Suppressor macrophage treated with lipopolysaccharide for 4 hours (primary cell): ENCODE data around the gene CCDC88A.
"Not testable (repeated sequence)": the region's sequence is repeated elsewhere in the genome, so short reads cannot be mapped to it uniquely, and the experiment has no call there.

Source experiments
- DNase-seq: peaks from one replicate; pipeline ENCODE4 v3.0.0-alpha.2; 2020

Gene CCDC88A

GRCh38 chr2:55282110-55282917 is 137.3 kb downstream of the CCDC88A start:
- peak; percentile 90 for DNase-seq

DNA sequence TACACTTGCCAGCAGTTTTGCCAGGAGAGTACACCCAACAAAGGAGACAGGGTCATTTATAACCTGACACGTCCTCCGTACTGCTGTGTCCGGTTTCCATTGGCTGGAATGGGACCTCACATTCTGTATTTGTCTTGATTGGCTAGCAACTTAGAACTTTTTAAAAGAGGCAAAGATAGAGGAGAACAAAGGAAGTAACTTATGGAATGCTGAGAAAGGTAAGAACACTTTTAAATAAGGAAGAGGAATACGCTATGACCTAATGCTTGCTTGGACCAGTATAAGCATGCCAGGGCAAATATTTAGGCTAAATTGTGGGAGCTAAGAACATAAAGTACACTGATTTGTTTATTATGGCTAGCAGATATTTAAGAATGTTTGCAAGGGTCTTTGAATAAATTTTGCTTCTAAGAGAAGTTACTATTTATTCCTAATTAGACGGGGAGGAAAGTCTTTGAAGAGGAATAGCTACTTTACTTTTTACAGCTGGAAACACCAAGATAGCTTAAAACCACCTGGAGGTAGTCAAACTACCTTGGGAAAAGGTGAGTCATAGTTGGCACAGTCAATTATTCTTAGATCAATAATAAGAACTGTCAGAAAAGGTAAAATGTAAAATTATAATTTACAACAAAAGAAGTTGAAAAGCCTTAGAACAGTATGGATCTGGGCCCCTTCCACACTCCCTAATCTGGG is 138.7 kb downstream of the CCDC88A start:
- not testable (repeated sequence) for DNase-seq

DNA sequence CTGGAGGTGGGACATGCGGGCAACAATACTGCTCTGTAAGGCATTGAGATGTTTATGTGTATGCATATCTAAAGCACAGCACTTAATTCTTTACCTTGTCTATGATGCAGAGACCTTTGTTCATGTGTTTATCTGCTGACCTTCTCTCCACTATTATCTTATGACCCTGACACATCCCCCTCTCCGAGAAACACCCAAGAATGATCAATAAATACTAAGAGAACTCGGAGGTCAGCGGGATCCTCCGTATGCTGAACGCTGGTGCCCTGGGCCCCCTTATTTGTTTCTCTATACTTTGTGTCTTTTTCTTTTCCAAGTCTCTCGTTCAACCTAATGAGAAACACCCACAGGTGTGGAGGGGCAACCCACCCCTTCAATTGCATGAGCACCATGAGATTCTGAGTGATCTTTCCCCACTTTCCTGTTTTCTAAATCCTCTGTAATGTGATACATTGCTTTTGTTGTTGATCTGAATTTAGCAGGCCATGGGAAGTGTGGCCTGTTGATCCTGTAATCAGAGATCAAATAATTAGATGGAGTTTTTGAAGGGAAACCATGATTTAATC is 139.7 kb downstream of the CCDC88A start:
- not testable (repeated sequence) for DNase-seq

- not testable (repeated sequence) for DNase-seq
Observed at GRCh38 chr2:55279214-55279835, 140.3 kb downstream of the CCDC88A start.

DNA sequence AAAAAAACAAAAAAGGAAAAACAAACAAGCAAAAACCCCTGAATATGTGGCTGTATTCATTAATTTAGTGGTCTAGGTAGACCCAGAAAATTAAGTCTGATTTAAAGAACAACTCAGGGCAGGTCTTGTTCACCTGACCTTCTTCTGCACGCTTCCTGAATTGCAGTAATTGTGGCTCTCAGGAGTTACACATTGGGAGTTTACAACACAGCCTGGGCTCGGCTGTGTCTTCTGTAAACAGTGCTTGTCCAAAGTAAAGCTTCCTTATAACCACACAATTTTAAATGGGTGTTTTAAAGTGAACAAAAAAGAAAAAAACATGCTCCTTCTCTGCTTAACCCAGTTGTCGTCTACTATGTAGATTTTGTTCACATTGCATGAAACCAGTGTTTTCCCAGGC is 142.3 kb downstream of the CCDC88A start:
- DNase-seq: no peak

- DNase-seq: not testable (repeated sequence)
Observed at GRCh38 chr2:55274346-55274745, 145.3 kb downstream of the CCDC88A start.

DNA sequence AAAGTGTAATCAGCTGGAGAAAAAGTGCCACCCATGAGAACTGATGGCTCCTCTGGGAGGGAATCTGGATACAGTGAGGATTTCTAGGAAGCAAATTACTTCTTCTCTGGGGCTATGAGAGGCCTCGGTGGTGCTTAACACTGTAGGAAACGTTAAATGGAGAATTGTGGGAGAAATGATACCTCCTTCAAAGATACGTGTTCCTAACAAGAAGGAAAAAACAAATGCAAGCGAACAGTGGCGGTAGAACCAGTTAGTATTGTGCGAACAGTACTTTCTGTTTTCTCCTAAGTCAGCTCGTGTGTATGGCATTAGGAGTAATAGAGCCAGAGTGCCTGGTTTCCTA is 150.0 kb downstream of the CCDC88A start:
- no peak for DNase-seq

GRCh38 chr2:55268907-55269644 is 150.6 kb downstream of the CCDC88A start, which contains the start of gene MTIF2:
TSS of gene MTIF2 (minus strand) at chr2:55269231. CDS start at chr2:55263858, 5,373 bp downstream.
- peak; percentile 96 for DNase-seq

DNA sequence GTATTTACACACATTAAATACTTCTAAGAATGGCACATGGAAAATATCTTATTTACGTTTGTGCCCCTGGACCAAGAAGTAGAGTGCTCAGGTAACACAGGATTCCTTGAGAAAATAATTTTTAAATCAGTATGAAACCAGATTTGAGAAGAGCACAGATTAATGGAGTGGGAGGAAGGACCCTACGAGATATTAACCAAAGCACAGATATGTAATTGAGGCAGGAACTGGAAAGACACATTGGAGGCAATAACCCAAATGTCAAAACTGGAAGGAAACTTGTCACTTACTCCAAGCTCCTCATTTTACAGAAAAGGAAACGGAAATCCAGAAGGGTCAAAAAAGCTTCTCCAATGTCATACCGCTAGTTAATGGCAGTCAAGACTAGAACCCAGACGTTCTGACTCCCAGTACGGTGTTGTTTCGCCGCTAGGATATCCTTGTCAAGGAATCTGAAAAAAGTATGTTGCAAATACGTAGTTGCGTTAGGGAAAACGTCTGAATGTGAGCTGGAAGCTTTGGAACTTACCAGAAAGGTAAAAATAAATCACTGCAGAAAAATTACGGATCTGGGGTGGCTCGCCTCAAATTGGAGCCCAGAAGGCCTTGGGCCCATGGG is 151.3 kb downstream of the CCDC88A start:
- peak; percentile 17 for DNase-seq

DNA sequence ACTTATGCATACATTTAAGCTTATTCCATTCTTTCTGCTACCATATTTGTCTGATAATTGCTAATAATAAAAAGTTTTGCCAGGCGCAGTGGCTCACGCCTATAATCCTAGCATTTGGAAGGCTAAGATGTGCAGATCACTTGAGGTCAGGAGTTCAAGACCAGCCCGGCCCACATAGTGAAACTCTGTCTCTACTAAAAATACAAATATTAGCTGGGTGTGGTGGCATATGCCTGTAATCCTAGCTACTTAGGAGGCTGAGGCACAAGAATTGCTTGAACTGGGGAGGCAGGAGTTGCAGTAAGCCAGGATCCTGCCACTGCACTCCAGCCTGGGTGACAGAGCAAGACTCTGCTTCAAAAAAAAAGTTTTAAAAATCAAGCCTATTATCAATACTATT is 160.1 kb downstream of the CCDC88A start:
- not testable (repeated sequence) for DNase-seq

DNA sequence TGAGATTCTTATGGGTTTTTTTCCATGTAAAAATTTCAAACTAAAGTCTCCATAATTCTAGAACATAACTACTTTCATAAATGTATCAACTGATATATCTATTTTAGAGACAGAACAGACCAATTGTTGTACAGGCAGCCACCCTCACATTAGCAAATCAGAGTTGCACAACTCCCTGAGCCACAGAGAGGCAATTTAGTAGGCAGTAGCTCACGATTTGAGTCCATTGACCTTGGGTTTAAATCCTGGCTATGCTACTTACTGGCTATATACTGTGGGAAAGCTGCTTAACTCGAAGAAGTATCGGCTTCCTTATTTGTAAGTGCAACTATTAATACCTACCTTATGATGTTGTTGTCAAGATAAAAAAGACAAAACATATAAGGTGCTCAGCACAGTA is 166.8 kb downstream of the CCDC88A start:
- DNase-seq: no peak

- DNase-seq: no peak
Observed at GRCh38 chr2:55247025-55247424, 172.6 kb downstream of the CCDC88A start.

GRCh38 chr2:55245411-55245810 is 174.2 kb downstream of the CCDC88A start:
- no peak for DNase-seq

- DNase-seq: no peak
Observed at GRCh38 chr2:55242617-55243016, 177.0 kb downstream of the CCDC88A start.

GRCh38 chr2:55241582-55241981 is 178.1 kb downstream of the CCDC88A start:
- DNase-seq: not testable (repeated sequence)

GRCh38 chr2:55239656-55240222 is 179.9 kb downstream of the CCDC88A start:
- DNase-seq: no peak
